GM12801 (cell line): ENCODE results near the gene GOLT1A.

ENCODE experiments used
- CTCF ChIP-seq: IDR thresholded peaks from one replicate; pipeline ENCODE4 v1.5.1; 2011; ENCODE audit warnings: control low read depth; ENCODE audit not compliant: insufficient read length; ENCODE audit errors: extremely low read depth

Gene GOLT1A

DNA sequence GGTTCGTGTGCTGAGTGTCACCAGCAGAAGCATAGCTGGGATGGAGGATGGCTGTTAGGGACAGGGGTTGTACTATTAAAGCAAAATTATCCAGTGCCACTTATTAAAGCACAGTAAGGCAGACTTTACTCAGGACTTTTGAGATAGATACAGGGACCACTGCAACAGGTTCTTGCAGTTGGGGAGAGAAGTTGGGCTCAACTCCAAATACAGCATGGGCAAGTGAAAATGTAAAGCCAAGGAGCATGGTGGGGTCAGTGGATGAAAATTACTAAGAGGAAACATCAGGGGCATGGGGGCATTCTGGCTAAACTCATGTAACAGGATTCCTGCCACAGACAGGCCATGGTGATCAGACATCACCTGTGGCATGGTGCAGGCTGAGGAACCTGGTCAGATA is 32.7 kb downstream of the GOLT1A start:
- no peak for TF ChIP-seq CTCF

DNA sequence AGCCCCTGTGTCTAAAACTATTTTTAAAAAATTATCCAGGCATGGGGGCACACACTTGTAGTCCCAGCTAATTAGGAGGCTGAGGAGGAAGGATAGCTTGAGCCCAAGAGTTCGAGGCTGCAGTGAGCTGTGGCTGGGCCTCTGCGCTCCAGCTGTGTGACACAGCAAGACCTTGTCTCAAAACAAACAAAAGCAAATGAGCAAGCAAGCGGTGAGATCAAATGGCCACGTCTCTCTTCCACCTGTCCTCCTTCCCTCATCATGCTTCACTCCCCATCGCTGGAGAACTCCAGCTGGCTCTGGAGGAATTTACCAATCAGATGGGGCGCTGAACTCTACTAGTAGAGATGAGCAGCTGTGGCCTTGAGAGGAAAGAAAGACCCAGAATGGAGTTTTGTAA is 33.7 kb downstream of the GOLT1A start:
- TF ChIP-seq CTCF = no peak

DNA sequence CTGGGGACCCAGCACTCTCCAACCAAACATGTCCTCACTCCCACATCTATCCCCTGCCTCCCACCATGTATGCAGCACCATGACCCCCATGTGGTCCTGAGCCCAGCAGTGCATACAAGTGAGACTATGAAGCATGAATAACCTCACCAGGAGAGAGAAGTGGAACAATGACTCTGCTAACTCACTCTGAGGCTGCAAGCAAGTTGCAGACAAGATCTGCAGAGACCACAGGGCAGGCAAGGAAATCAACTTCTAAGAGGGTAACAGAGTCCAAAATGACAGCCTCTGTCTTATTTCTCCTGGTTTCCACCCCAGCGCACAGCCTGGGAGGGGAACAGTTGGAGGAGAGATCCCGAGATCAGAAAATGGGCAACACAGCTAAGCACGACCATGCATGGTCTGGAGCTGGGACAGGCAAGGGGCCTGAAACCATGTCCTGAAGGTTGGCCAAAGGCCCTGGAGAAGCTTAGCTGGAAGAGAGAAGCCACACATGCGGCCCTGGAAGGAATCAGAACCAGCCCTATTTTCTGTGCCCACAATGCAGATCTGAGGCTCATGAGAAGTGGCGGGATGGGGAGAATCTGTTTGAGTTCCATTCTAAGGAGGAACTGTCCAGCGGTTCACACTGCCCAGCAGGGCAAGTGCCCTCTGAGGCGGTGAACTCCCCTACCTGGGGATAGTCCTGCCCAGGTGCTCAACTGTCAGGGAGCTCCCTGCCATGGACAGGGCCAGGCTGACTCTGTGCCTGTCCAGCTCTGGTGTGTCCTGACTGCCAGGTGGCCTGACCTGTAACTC is 35.1 kb downstream of the GOLT1A start:
- TF ChIP-seq CTCF = no peak

GRCh38 chr1:204177133-204177532 is 36.7 kb downstream of the GOLT1A start:
- TF ChIP-seq CTCF = no peak

DNA sequence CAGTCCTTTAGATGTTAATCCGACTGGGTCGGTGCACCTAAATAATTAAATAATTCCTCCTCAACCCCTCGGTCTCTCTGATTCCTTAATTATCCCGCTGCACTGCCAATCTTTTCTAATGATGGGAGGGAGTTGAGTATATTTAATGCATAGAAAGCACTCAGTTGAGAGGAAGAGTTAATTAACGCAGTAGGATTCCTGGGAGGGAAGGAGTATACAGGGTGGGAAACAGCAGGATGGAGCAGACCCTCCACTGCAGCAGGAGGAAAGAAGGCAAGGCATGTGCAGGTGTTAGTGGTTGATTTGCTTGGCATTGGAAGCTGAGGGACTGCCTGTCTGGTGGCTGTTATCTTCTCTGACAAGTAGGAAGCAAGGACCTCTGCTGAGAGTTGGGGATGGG is 37.7 kb downstream of the GOLT1A start:
- TF ChIP-seq CTCF = no peak

- TF ChIP-seq CTCF = no peak
Measured at GRCh38 chr1:204174958-204175357, 38.8 kb downstream of the GOLT1A start.

DNA sequence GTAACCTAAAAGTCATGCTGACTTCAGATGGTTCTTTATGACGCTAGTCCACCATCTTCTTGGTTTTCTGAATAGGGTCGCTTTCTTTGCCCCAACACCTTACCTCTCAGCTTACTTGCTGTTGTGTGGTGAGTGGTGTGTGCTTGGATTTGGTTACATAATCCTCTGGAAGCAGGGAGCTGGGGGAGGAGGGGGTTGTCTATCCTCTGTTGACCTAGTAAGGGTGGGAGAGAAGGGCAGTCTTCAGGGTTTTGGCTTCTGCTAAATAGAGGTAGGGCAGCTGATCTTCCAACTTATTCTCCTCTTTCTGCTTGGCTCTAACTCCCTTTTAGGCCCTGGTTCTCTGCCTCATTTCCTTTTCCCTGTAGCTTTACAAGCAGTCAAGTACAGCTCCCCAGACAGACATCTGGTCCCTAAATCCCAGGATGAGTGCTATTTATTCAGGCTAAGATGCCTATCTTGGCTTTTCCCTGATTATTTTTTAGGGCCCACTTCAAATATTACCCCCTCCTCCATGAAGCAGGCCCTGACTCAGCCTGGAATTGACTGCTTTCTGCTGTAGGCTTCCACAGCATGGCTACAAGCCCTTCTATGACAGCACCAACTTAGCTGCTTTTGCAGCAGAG is 41.3 kb downstream of the GOLT1A start:
- TF ChIP-seq CTCF = no peak
